MM.1S (cell line): ENCODE data around the gene CDH20.

ENCODE experiments used
- DNase-seq: peaks from one replicate; pipeline ENCODE4 v3.0.0-alpha.2; 2015
- H2AFZ ChIP-seq: fragments of 300-600 bp; sonication (generic); 2 replicates; pipeline ENCODE4 v1.6.0; 2016; ENCODE audit warnings: antibody characterized with exemption, low read length
- H3F3A ChIP-seq: fragments of 300-600 bp; sonication (generic); 2 replicates; pipeline ENCODE4 v1.6.1; 2016; ENCODE audit warnings: mild to moderate bottlenecking, antibody characterized with exemption, low read length, moderate library complexity, mixed read lengths; ENCODE audit not compliant: insufficient read depth
- H3K27ac ChIP-seq: fragments of 300-600 bp; sonication (generic); 2 replicates; pipeline ENCODE4 v1.5.1; 2016; ENCODE audit warnings: mild to moderate bottlenecking, low read length
- H3K27me3 ChIP-seq: fragments of 300-600 bp; sonication (generic); replicated peaks from 2 replicates; pipeline ENCODE4 v1.6.0; 2016; ENCODE audit warnings: low read length; ENCODE audit not compliant: insufficient read depth
- H3K36me3 ChIP-seq: fragments of 300-600 bp; sonication (generic); replicated peaks from 2 replicates; pipeline ENCODE4 v1.6.1; 2016; ENCODE audit warnings: mild to moderate bottlenecking, low read length, mixed read lengths; ENCODE audit not compliant: insufficient read depth
- H3K4me1 ChIP-seq: fragments of 300-600 bp; sonication (generic); 2 replicates; pipeline ENCODE4 v1.6.1; 2016; ENCODE audit warnings: low read length, mixed read lengths
- H3K4me2 ChIP-seq: fragments of 300-600 bp; sonication (generic); 2 replicates; pipeline ENCODE4 v1.6.0; 2016; ENCODE audit warnings: low read depth, low read length
- H3K4me3 ChIP-seq: fragments of 300-600 bp; sonication (generic); 2 replicates; pipeline ENCODE4 v1.5.1; 2016; ENCODE audit warnings: low read length, mixed read lengths
- H3K79me2 ChIP-seq: fragments of 300-600 bp; sonication (generic); 2 replicates; pipeline ENCODE4 v1.6.1; 2016; ENCODE audit warnings: mixed run types, low read length, mixed read lengths
- H3K9ac ChIP-seq: fragments of 300-600 bp; sonication (generic); 2 replicates; pipeline ENCODE4 v1.6.1; 2016; ENCODE audit warnings: low read length, mixed read lengths
- H3K9me2 ChIP-seq: fragments of 300-600 bp; sonication (generic); replicated peaks from 2 replicates; pipeline ENCODE4 v1.6.1; 2016; ENCODE audit warnings: mild to moderate bottlenecking, low read length, mixed read lengths; ENCODE audit not compliant: insufficient read depth
- H3K9me3 ChIP-seq: fragments of 300-600 bp; sonication (generic); replicated peaks from 2 replicates; pipeline ENCODE4 v1.6.1; 2016; ENCODE audit warnings: mild to moderate bottlenecking, low read length, mixed read lengths; ENCODE audit not compliant: insufficient read depth
- H4K20me1 ChIP-seq: fragments of 300-600 bp; sonication (generic); 2 replicates; pipeline ENCODE4 v1.6.1; 2016; ENCODE audit warnings: mild to moderate bottlenecking, low read length, moderate library complexity, mixed read lengths; ENCODE audit not compliant: insufficient read depth
- CTCF ChIP-seq: fragments of 300-600 bp; sonication (generic); IDR thresholded peaks from 2 replicates; pipeline ENCODE4 v1.5.1; 2016; ENCODE audit warnings: antibody characterized with exemption, low read length, mixed read lengths
- EZH2 ChIP-seq: fragments of 300-600 bp; sonication (generic); optimal IDR thresholded peaks from 2 replicates; pipeline ENCODE3; 2017; ENCODE audit warnings: low read depth, mild to moderate bottlenecking, antibody characterized with exemption, low read length, mixed read lengths
- EZH2phosphoT487 ChIP-seq: fragments of 300-600 bp; sonication (generic); IDR thresholded peaks from 2 replicates; pipeline ENCODE4 v1.6.1; 2018; ENCODE audit warnings: antibody characterized with exemption, low read length

CDH20 gene

GRCh38 chr18:61350578-61350977, 17.3 kb downstream of the CDH20 start:
- Histone ChIP-seq H3K27ac (no peak overlapping the region), H3K27me3 (no peaks in the 10 kb centered on the region), H3K9me2 (no peaks in the 10 kb centered on the region), H3K4me2 (no peak overlapping the region), H4K20me1 (no peaks in the 10 kb centered on the region), H3K4me1 (no peaks in the 10 kb centered on the region), H3F3A (no peaks in the 10 kb centered on the region), H3K9me3 (no peaks in the 10 kb centered on the region), H3K4me3 (no peak overlapping the region), H2AFZ (no peak overlapping the region), H3K9ac (no peak overlapping the region), H3K79me2 (no peaks in the 10 kb centered on the region), H3K36me3 (no peaks in the 10 kb centered on the region)
- TF ChIP-seq EZH2phosphoT487 (no peak), EZH2 (no peak), CTCF (no peak)
- DNase-seq: no peak

- no peak overlapping the region for H3K27ac ChIP-seq
- H3K79me2 ChIP-seq: no peaks in the 10 kb centered on the region
- no peak overlapping the region for H2AFZ ChIP-seq
- H3K4me3 ChIP-seq: no peak overlapping the region
- H3K27me3 ChIP-seq: no peaks in the 10 kb centered on the region
- H3K4me2 ChIP-seq: no peak overlapping the region
- no peaks in the 10 kb centered on the region for H3K9me2 ChIP-seq
- no peaks in the 10 kb centered on the region for H3K36me3 ChIP-seq
- no peak for DNase-seq
- H4K20me1 ChIP-seq: no peaks in the 10 kb centered on the region
- no peak overlapping the region for H3K9ac ChIP-seq
- H3F3A ChIP-seq: no peaks in the 10 kb centered on the region
- H3K9me3 ChIP-seq: no peaks in the 10 kb centered on the region
- no peaks in the 10 kb centered on the region for H3K4me1 ChIP-seq
- no peak for TF ChIP-seq EZH2
- TF ChIP-seq EZH2phosphoT487: no peak
- no peak for TF ChIP-seq CTCF
Measured at GRCh38 chr18:61352059-61352458, 18.8 kb downstream of the CDH20 start.

GRCh38 chr18:61352611-61353010, 19.4 kb downstream of the CDH20 start:
- no peak overlapping the region for H3K4me2 ChIP-seq
- H3F3A ChIP-seq: no peaks in the 10 kb centered on the region
- H2AFZ ChIP-seq: no peak overlapping the region
- no peaks in the 10 kb centered on the region for H3K4me1 ChIP-seq
- H3K27ac ChIP-seq: no peak overlapping the region
- H4K20me1 ChIP-seq: no peaks in the 10 kb centered on the region
- H3K9me2 ChIP-seq: no peaks in the 10 kb centered on the region
- no peaks in the 10 kb centered on the region for H3K9me3 ChIP-seq
- H3K27me3 ChIP-seq: no peaks in the 10 kb centered on the region
- H3K36me3 ChIP-seq: no peaks in the 10 kb centered on the region
- no peak overlapping the region for H3K9ac ChIP-seq
- H3K4me3 ChIP-seq: no peak overlapping the region
- no peak for TF ChIP-seq EZH2phosphoT487
- TF ChIP-seq EZH2: no peak
- no peak for TF ChIP-seq CTCF
- H3K79me2 ChIP-seq: no peaks in the 10 kb centered on the region
- DNase-seq: no peak
